B cell (primary cell): ENCODE measurements around the gene STK11. TPM values are rescaled to one million over a fixed set of nuclear protein-coding genes. Genes with fewer than 3 reads are reported as not detected.

Source experiments
- ATAC-seq: fragments of 200-7000 bp; cut with Tn5 transposase; one replicate; pipeline ENCODE4 v1.10.0; 2021; ENCODE audit warnings: low read depth, mild to moderate bottlenecking, moderate number of reproducible peaks, moderate library complexity
- CTCF ChIA-PET: fragments of 350-600 bp; sonication (Branson Sonifier 250); formaldehyde crosslinking; loops from one replicate; lab custom pipeline; 2021; ENCODE audit warnings: antibody characterized with exemption, inconsistent platforms; lab: Charles Lee
- POLR2A ChIA-PET: fragments of 350-600 bp; sonication (Branson Sonifier 250); formaldehyde crosslinking; loops from one replicate; lab custom pipeline; 2021; ENCODE audit warnings: antibody characterized with exemption; lab: Charles Lee
- DNase-seq: peaks from one replicate; pipeline ENCODE4 v3.0.0; 2013
- H2AFZ ChIP-seq: 2 replicates; pipeline ENCODE4 v1.6.1; 2012; ENCODE audit warnings: mild to moderate bottlenecking, low read depth, low read length; ENCODE audit not compliant: insufficient read depth, poor library complexity, severe bottlenecking
- H3K27ac ChIP-seq, 2 donors: 1 replicate in 1 of 2; 2 replicates in 1 of 2; pipeline ENCODE4 v1.5.1; 2012 to 2013; ENCODE audit warnings: low read length in 2 of 2, mild to moderate bottlenecking in 2 of 2, moderate library complexity in 1 of 2
- H3K27me3 ChIP-seq, 4 experiments: fragments of 200-600 bp in 1 of 4; sonication (generic) in 1 of 4; replicated peaks in 1 of 4; 1 replicate in 2 of 4; 2 replicates in 2 of 4; pipeline versions ENCODE4 v1.6.1 to v1.7.0; 2013 to 2016; ENCODE audit warnings: low read length in 3 of 4, mild to moderate bottlenecking in 2 of 4, mixed read lengths in 1 of 4, moderate library complexity in 1 of 4; ENCODE audit not compliant: insufficient read depth in 4 of 4, control insufficient read depth in 3 of 4; ENCODE audit errors: control extremely low read depth in 1 of 4
- H3K36me3 ChIP-seq, 2 experiments: replicated peaks in 1 of 2; 1 replicate in 1 of 2; 2 replicates in 1 of 2; pipeline versions ENCODE4 v1.6.1 to v1.7.1; 2013; ENCODE audit warnings: low read length in 1 of 2; ENCODE audit not compliant: insufficient read depth in 2 of 2, control insufficient read depth in 1 of 2; ENCODE audit errors: control extremely low read depth in 1 of 2, extremely low read depth in 1 of 2
- H3K4me1 ChIP-seq, 2 donors: fragments of 200-600 bp in 1 of 2; sonication (generic) in 1 of 2; 1 replicate in 1 of 2; 2 replicates in 1 of 2; pipeline versions ENCODE4 v1.5.1 to v1.6.1; 2013 to 2017; ENCODE audit warnings: low read length in 2 of 2; ENCODE audit not compliant: control insufficient read depth in 2 of 2, insufficient read depth in 2 of 2
- H3K4me2 ChIP-seq: replicated peaks from 2 replicates; pipeline ENCODE3; 2012; ENCODE audit warnings: mild to moderate bottlenecking, low read depth, low read length; ENCODE audit not compliant: poor library complexity, severe bottlenecking
- H3K4me3 ChIP-seq, 5 experiments: fragments of 200-600 bp in 1 of 5; sonication (generic) in 1 of 5; 1 replicate in 3 of 5; 2 replicates in 2 of 5; pipeline versions ENCODE4 v1.5.1 to v1.7.0; 2011 to 2016; ENCODE audit warnings: low read length in 4 of 5, mild to moderate bottlenecking in 4 of 5, low read depth in 2 of 5, control low read depth in 1 of 5, moderate library complexity in 1 of 5; ENCODE audit not compliant: insufficient read depth in 1 of 5; ENCODE audit errors: control extremely low read depth in 1 of 5, extremely low read depth in 1 of 5
- H3K79me2 ChIP-seq: fragments of 200-600 bp; sonication (generic); one replicate; pipeline ENCODE4 v1.6.0; 2016; ENCODE audit warnings: low read length; ENCODE audit not compliant: control insufficient read depth, insufficient read depth
- H3K9ac ChIP-seq: fragments of 200-600 bp; sonication (generic); 2 replicates; pipeline ENCODE4 v1.6.1; 2017; ENCODE audit warnings: mild to moderate bottlenecking, low read length, moderate library complexity
- H3K9me3 ChIP-seq, 3 donors: one replicate each; pipeline versions ENCODE4 v1.6.1 to v1.7.1; 2013; ENCODE audit warnings: low read length in 2 of 3; ENCODE audit not compliant: control insufficient read depth in 2 of 3, insufficient read depth in 1 of 3; ENCODE audit errors: control extremely low read depth in 1 of 3
- H4K20me1 ChIP-seq: 2 replicates; pipeline ENCODE4 v1.6.0; 2012; ENCODE audit warnings: mild to moderate bottlenecking, low read length; ENCODE audit not compliant: insufficient read depth, control insufficient read depth, poor library complexity, severe bottlenecking
- H3K27ac Mint-ChIP-seq: one replicate; pipeline ENCODE4 v1.8.0; 2021; ENCODE audit warnings: mixed read lengths
- H3K27me3 Mint-ChIP-seq: one replicate; pipeline ENCODE4 v1.8.0; 2021; ENCODE audit warnings: mixed read lengths
- H3K4me1 Mint-ChIP-seq: one replicate; pipeline ENCODE4 v1.8.0; 2021; ENCODE audit warnings: mixed read lengths
- H3K4me3 Mint-ChIP-seq: one replicate; pipeline ENCODE4 v1.8.0; 2021; ENCODE audit warnings: mixed read lengths
- H3K9me3 Mint-ChIP-seq: one replicate; pipeline ENCODE4 v1.8.0; 2022; ENCODE audit warnings: mixed read lengths; ENCODE audit not compliant: insufficient read depth
- EZH2 ChIP-seq: IDR thresholded peaks from 2 replicates; pipeline ENCODE4 v1.6.1; 2012; ENCODE audit warnings: borderline replicate concordance, low read depth, mild to moderate bottlenecking, moderate library complexity, low read length; ENCODE audit not compliant: insufficient read depth, poor library complexity, severe bottlenecking
- WGBS: methylation state at CpG from one replicate; pipeline ENCODE4 v1.1.5; 2013; ENCODE audit warnings: missing lambda C conversion rate; ENCODE audit not compliant: insufficient coverage; 5-methylcytosine and 5-hydroxymethylcytosine counted together
- intact Hi-C: fragments of 100-400 bp; cut with micrococcal nuclease; formaldehyde crosslinking; loops from one replicate; pipeline ENCODE4 v1.10.0; 2022
- polyA plus RNA-seq: library from polyadenylated mRNA; depleted of rRNA; stranded (reverse); fragments of >200 nt; gene quantifications from 2 replicates; pipeline ENCODE4 v1.2.3, GENCODE V29; 2012
- total RNA-seq, 2 donors: library from RNA; stranded (reverse); fragments of 120-200 nt in 1 of 2; gene quantifications; 1 replicate in 1 of 2; 2 replicates in 1 of 2; pipeline versions ENCODE4 v1.2.3 to v1.2.4, GENCODE V29; 2013 to 2022
- TF ChIP-seq, protein P1 (sequence below): fragments of 200-600 bp; IDR thresholded peaks from one replicate; pipeline ENCODE4 v1.8.0; 2022; ENCODE audit warnings: antibody characterized with exemption, mild to moderate bottlenecking

STK11 gene
- total and polyA plus RNA-seq, 2 donors (not counting 1 experiment from before 2014, with no cell fraction given): 87.9 to 89.9 TPM

DNA sequence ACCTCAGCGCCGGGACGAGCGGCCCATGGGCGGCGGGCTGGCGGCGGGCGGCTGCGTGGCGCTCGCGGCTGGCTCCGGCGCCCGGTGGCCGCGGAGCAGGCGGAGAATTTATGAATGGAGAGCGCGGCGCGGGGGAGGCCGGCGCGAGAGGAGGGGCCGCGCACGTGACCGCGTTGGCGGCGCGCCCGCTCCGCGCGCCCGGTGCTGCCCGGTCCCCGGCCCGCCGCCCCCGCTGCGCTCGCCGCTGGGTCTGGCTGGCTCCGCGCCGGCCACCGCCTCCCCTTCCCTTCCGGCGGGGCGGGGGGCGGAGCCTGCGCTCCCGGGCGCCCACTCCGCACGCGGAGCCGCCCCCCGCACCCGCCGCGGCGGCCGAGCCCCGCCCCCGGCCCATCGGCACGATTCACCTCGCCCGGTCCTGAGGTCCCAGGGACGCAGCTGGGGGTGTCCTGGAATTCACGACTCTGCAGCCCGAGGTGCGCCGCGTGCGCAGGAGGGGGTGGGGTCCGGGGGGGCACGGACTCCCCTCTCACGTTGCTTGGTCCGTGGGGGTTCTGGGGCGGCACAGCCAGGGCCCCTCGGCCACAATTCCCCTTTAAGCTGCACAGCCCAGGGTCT lies 32.3 kb downstream of the STK11 start, which contains the start of gene CBARP:
Gene CBARP (minus strand): TSS at position 252 of the 615 bp plus-strand sequence. CDS start 1,905 bp downstream, outside the sequence.
- peak within 1 kb of the TSS in 4 of 5 experiments; percentile 17 to 50 (median 42) for H3K4me3 ChIP-seq
- no peaks in the 10 kb centered on the region for H3K9me3 Mint-ChIP-seq
- H3K4me3 Mint-ChIP-seq: peak within 1 kb of the TSS; percentile 87
- ChIA-PET CTCF (interaction anchor here (1.0 to 1.8 kb wide), 4 partner anchors 17 to 126 kb away, joined by 3 to 8 read pairs (median 4); no protein-coding TSS in a partner anchor), POLR2A (interaction anchor here (0.6 to 1.4 kb wide), 3 partner anchors 28 to 43 kb away, joined by 3 to 11 read pairs (median 5); partner anchors contain the start of gene CIRBP)
- H3K4me1 Mint-ChIP-seq: peaks cover 27% of the 10 kb centered on the region
- H3K27ac Mint-ChIP-seq: peak within 1 kb of the TSS; percentile 50
- H3K9ac ChIP-seq: peak within 1 kb of the TSS; percentile 45
- no peaks in the 10 kb centered on the region for H3K36me3 ChIP-seq
- DNase-seq: peak; percentile 63
- TF ChIP-seq, protein P1, sequence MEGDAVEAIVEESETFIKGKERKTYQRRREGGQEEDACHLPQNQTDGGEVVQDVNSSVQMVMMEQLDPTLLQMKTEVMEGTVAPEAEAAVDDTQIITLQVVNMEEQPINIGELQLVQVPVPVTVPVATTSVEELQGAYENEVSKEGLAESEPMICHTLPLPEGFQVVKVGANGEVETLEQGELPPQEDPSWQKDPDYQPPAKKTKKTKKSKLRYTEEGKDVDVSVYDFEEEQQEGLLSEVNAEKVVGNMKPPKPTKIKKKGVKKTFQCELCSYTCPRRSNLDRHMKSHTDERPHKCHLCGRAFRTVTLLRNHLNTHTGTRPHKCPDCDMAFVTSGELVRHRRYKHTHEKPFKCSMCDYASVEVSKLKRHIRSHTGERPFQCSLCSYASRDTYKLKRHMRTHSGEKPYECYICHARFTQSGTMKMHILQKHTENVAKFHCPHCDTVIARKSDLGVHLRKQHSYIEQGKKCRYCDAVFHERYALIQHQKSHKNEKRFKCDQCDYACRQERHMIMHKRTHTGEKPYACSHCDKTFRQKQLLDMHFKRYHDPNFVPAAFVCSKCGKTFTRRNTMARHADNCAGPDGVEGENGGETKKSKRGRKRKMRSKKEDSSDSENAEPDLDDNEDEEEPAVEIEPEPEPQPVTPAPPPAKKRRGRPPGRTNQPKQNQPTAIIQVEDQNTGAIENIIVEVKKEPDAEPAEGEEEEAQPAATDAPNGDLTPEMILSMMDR: no peak
- no peak for TF ChIP-seq EZH2
- peaks cover 10% of the 10 kb centered on the region for H3K79me2 ChIP-seq
- peaks cover 30 to 43% of the 10 kb centered on the region in 2 donors for H3K4me1 ChIP-seq
- peaks cover 0 to 21% (median 7%) of the 10 kb centered on the region in 4 experiments for H3K27me3 ChIP-seq
- no peak for ATAC-seq
- peaks cover 5% of the 10 kb centered on the region for H4K20me1 ChIP-seq
- no peak within 1 kb of the TSS for H3K27ac ChIP-seq
- peak within 1 kb of the TSS; percentile 89 for H3K4me2 ChIP-seq
- WGBS: 1% methylated on average over 86 of the region's 87 CpGs
- peaks cover 8% of the 10 kb centered on the region for H3K27me3 Mint-ChIP-seq
- H3K9me3 ChIP-seq: no peaks in the 10 kb centered on the region
- peak within 1 kb of the TSS; percentile 10 for H2AFZ ChIP-seq
- intact Hi-C loops: no loop called here
